ENCODE measurements around the gene PON3.

PON3 gene

DNA sequence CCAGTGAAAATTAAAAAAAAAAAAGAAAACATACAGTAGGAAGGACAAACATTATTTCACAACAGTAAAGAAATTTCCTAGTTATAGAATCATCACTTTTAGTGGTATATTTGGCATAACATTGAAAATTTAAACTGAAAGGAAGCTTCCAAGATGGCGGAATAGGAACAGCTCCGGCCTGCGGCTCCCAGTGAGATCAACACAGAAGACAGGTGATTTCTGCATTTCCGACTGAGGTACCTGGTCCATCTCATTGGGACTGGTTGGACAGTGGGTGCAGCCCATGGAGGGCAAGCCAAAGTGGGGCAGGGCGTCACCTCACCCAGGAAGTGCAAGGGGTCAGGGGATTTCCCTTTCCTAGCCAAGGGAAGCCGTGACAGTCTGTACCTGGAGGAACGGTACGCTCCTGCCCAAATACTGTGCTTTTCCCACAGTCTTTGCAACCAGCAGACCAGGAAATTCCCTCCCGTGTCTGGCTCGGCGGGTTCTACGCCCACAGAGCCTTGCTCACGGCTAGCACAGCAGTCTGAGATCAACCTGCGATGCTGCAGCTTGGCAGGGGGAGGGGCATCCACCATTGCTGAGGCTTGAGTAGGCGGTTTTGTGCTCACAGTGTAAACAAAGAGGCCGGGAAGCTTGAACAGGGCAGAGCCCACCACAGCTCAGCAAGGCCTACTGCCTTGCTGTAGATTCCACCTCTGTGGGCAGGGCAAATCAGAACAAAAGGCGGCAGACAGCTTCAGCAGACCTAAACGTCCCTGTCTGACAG, 19.4 kb downstream of the PON3 start:
- no peak for TF ChIP-seq POLR2AphosphoS5 (IDR thresholded peaks at IDR 0.05; ENCODE audit: borderline replicate concordance, low read depth, low read length)
- TF ChIP-seq EZH2 (IDR thresholded peaks at IDR 0.05): no peak
- H3K9ac ChIP-seq (ENCODE audit: insufficient read length): no peak overlapping the region
- DNase-seq (ENCODE audit: low read depth, low spot score): no peak
- no peak overlapping the region for H3K4me3 ChIP-seq
- no peaks in the 10 kb centered on the region for H3K9me3 ChIP-seq (ENCODE audit: low read depth, low read length)
- no peaks in the 10 kb centered on the region for H3K36me3 ChIP-seq (ENCODE audit: insufficient read depth, low read length)
- H3K27ac ChIP-seq: no peak overlapping the region

DNA sequence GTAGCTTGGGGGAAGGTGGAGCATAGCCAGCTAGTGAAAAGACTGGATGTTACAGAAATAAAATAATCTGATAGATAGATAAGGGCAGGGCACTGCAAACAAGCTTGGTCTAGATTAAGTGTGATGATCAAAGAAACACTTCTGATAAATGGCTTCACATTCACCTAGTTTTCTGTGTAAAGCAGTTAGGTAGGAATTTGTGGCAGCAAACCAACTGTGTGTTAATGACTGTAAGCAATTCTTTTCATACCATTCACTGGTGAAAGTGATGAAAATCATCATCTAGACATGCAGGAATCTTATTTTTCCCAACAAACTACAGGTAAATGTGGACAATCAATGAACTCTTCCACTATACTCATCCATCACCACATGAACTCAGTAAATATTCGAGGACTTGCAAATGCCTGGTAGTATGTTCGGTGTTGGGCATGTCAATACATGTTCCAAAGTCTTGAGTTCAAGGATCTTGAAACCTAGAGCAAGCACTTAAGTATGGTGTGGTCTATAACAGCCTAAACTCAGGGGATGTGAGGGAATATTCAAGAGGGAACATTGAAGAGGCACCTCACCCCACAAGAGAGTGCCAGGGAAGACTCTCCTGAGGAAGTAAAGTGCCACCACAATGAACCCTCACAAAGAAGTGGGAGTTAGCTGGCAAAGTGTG, 20.5 kb downstream of the PON3 start:
- Histone ChIP-seq H3K9ac (ENCODE audit: insufficient read length) (no peak overlapping the region), H3K36me3 (ENCODE audit: insufficient read depth, low read length) (no peaks in the 10 kb centered on the region), H3K9me3 (ENCODE audit: low read depth, low read length) (no peaks in the 10 kb centered on the region), H3K4me3 (no peak overlapping the region), H3K27ac (no peak overlapping the region)
- no peak for DNase-seq (ENCODE audit: low read depth, low spot score)
- TF ChIP-seq FOXP2 (optimal IDR thresholded peaks at IDR 0.05; ENCODE audit: control extremely low read depth, extremely low read length, insufficient read depth): no peak
- no peak for TF ChIP-seq POLR2AphosphoS5 (IDR thresholded peaks at IDR 0.05; ENCODE audit: borderline replicate concordance, low read depth, low read length)
- TF ChIP-seq EZH2 (IDR thresholded peaks at IDR 0.05): no peak

DNA sequence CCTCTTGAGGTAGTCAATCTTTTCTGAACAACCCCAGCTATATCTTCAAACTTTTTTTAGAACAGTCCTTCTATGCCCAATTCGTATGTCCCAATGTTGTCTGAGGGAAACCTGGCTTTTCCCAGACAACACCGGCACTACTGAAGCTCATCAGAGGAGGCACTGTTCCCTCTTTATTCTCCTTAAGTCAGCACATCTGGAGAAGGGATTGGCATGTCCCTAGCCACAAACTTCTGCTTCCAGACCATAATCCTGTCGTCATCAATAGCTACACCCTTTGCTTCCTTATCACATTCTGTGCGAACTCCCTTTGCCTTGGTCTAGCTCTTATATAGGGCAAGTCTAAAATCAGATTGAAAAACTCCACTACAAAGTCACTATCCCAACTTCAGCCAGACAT, 22.9 kb downstream of the PON3 start:
- DNase-seq (ENCODE audit: low read depth, low spot score): no peak
- H3K36me3 ChIP-seq (ENCODE audit: insufficient read depth, low read length): no peaks in the 10 kb centered on the region
- no peak overlapping the region for H3K27ac ChIP-seq
- H3K9ac ChIP-seq (ENCODE audit: insufficient read length): no peak overlapping the region
- H3K4me3 ChIP-seq: no peak overlapping the region
- TF ChIP-seq EZH2 (IDR thresholded peaks at IDR 0.05) (no peak), FOXP2 (optimal IDR thresholded peaks at IDR 0.05; ENCODE audit: control extremely low read depth, extremely low read length, insufficient read depth) (no peak), POLR2AphosphoS5 (IDR thresholded peaks at IDR 0.05; ENCODE audit: borderline replicate concordance, low read depth, low read length) (no peak)
- no peaks in the 10 kb centered on the region for H3K9me3 ChIP-seq (ENCODE audit: low read depth, low read length)

DNA sequence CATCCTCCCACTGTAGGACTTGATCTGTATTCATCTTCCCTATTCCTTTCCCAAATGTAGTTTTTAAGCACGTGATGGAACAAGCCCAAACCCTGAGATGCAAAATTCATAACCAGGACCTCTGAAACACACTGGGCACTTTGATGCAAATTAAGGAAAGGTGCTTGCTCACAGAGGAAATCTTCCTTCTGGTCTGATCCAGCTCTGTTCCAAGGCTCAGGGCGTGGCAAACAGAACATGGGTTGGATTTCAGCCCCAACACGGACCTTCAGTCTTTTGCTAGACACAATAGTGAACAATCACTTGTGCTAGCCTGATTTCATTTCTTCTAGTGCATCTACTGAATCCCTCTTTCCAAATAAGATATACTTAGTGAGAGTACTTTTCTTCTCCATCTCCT, 27.9 kb downstream of the PON3 start:
- no peak for DNase-seq (ENCODE audit: low read depth, low spot score)
- TF ChIP-seq POLR2AphosphoS5 (IDR thresholded peaks at IDR 0.05; ENCODE audit: borderline replicate concordance, low read depth, low read length): no peak
- no peak for TF ChIP-seq EZH2 (IDR thresholded peaks at IDR 0.05)
- TF ChIP-seq FOXP2 (optimal IDR thresholded peaks at IDR 0.05; ENCODE audit: control extremely low read depth, extremely low read length, insufficient read depth): no peak
- no peak overlapping the region for H3K27ac ChIP-seq

DNA sequence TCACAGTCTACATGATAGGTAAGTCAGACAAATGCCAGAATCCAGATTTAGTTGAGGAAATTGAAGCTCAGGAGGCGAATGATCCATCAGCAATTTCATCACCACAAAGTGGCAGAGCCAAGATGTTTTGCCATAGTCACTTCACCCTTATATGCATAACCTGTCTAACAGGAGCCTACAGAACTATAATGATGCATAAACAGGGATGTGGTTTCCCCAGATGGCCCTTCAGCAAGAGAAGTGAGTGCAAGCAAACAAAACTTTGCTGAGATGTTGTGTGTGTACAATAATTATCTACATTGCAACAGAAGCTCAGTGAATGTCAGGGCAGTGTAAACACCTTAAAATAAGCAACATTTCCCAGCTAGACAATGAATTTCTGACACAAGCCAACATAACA, 28.6 kb downstream of the PON3 start:
- Histone ChIP-seq H3K4me3 (no peak overlapping the region), H3K9ac (ENCODE audit: insufficient read length) (no peak overlapping the region), H3K9me3 (ENCODE audit: low read depth, low read length) (no peaks in the 10 kb centered on the region), H3K27ac (no peak overlapping the region), H3K36me3 (ENCODE audit: insufficient read depth, low read length) (no peaks in the 10 kb centered on the region)
- no peak for DNase-seq (ENCODE audit: low read depth, low spot score)
- TF ChIP-seq EZH2 (IDR thresholded peaks at IDR 0.05) (no peak), FOXP2 (optimal IDR thresholded peaks at IDR 0.05; ENCODE audit: control extremely low read depth, extremely low read length, insufficient read depth) (no peak), POLR2AphosphoS5 (IDR thresholded peaks at IDR 0.05; ENCODE audit: borderline replicate concordance, low read depth, low read length) (no peak)

More for the DNA sequence above, 27.9 kb downstream of the PON3 start:
- H3K36me3 ChIP-seq (ENCODE audit: insufficient read depth, low read length): no peaks in the 10 kb centered on the region
- no peak overlapping the region for H3K9ac ChIP-seq (ENCODE audit: insufficient read length)
- H3K9me3 ChIP-seq (ENCODE audit: low read depth, low read length): no peaks in the 10 kb centered on the region
- H3K4me3 ChIP-seq: no peak overlapping the region

DNA sequence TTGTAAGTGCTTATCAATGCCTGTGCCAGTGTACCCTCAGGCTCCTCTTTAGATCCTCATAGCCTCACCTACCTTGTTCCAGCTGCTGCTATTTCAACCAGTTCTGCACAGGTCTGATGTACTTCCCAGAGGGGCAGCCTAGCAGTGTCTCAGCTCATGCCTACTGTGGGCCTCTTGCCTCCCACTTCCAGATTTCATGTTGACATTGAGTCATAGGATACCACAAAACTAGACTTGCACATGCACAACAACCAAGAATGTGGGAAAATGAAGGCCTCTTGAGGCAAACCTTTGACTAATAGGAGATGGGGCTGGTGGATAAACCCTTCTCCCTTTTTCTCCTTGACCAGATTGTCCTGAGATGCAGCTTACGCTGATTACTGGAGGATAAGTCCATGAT, 31.0 kb downstream of the PON3 start:
- Histone ChIP-seq H3K4me3 (no peak overlapping the region), H3K27ac (no peak overlapping the region), H3K9me3 (ENCODE audit: low read depth, low read length) (no peaks in the 10 kb centered on the region), H3K9ac (ENCODE audit: insufficient read length) (no peak overlapping the region), H3K36me3 (ENCODE audit: insufficient read depth, low read length) (no peaks in the 10 kb centered on the region)
- TF ChIP-seq FOXP2 (optimal IDR thresholded peaks at IDR 0.05; ENCODE audit: control extremely low read depth, extremely low read length, insufficient read depth) (no peak), POLR2AphosphoS5 (IDR thresholded peaks at IDR 0.05; ENCODE audit: borderline replicate concordance, low read depth, low read length) (no peak), EZH2 (IDR thresholded peaks at IDR 0.05) (no peak)
- DNase-seq (ENCODE audit: low read depth, low spot score): no peak

DNA sequence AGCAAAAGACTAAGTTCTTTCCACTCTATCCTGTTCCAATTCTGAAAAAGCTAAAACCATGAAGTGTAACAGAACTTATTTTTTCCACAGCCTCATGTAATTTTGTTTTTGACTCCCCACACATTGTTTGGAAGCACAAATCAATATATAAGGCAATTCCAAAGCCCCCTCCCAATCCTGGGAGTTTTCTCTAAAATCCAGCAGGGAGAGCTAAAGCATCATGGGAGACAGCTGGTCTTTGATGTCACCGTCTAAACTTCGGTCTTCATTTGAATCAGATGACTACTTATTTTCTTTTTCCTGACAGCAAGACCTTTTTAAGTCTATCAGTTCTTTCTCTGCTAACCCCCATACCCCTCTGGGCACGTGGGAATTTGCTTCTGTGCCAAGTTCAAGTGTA, 38.6 kb downstream of the PON3 start:
- no peak for DNase-seq (ENCODE audit: low read depth, low spot score)
- no peak for TF ChIP-seq POLR2AphosphoS5 (IDR thresholded peaks at IDR 0.05; ENCODE audit: borderline replicate concordance, low read depth, low read length)
- no peak for TF ChIP-seq EZH2 (IDR thresholded peaks at IDR 0.05)
- Histone ChIP-seq H3K27ac (no peak overlapping the region), H3K9ac (ENCODE audit: insufficient read length) (no peak overlapping the region), H3K4me3 (no peak overlapping the region), H3K9me3 (ENCODE audit: low read depth, low read length) (no peaks in the 10 kb centered on the region), H3K36me3 (ENCODE audit: insufficient read depth, low read length) (no peaks in the 10 kb centered on the region)

DNA sequence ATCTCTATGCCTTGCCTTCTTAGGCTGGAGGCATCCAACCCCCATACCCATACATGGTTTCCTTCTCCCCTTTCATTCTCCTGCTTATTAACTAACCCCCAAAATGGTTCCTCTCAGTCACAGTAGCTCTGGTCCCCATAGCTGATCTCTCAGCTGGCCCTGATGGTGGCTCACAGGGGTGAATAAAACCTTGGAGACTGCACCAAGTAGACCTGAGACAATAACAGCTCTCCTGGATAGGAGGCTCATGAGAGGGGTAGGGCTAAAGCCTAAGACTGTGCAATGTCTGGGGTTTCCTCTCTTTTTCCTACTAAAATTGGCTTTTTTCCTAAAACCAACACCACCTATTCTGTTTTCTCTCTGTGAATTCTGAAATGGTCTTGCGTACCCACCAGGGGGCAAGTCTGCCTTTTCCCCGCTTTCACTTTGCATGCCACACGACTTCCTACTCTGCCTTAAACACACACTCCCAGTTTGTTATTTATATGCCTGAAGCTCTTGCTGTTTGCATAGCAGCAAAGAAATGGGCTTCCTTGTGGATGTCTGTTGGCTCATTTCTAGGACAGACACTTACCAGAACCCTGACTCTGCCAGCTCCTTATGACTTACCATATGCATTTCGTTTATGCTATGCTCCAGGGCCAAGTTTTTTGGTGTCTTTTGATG, 53.4 kb downstream of the PON3 start:
- Histone ChIP-seq H3K9me3 (ENCODE audit: low read depth, low read length) (no peaks in the 10 kb centered on the region), H3K36me3 (ENCODE audit: insufficient read depth, low read length) (no peaks in the 10 kb centered on the region), H3K27ac (no peak overlapping the region), H3K4me3 (no peak overlapping the region), H3K9ac (ENCODE audit: insufficient read length) (no peak overlapping the region)
- no peak for TF ChIP-seq POLR2AphosphoS5 (IDR thresholded peaks at IDR 0.05; ENCODE audit: borderline replicate concordance, low read depth, low read length)
- no peak for TF ChIP-seq FOXP2 (optimal IDR thresholded peaks at IDR 0.05; ENCODE audit: control extremely low read depth, extremely low read length, insufficient read depth)
- no peak for TF ChIP-seq EZH2 (IDR thresholded peaks at IDR 0.05)
- DNase-seq (ENCODE audit: low read depth, low spot score): no peak

Measured in SK-N-MC (cell line).